ENCODE data around the gene TTC21A.

TTC21A gene

GRCh38 chr3:39180546-39181346 lies 73.3 kb downstream of the TTC21A start:
- DNase-seq: peak; percentile 95

- no peak for DNase-seq
These were observed 74.2 kb downstream of the TTC21A start for GRCh38 chr3:39181408-39182335.

DNA sequence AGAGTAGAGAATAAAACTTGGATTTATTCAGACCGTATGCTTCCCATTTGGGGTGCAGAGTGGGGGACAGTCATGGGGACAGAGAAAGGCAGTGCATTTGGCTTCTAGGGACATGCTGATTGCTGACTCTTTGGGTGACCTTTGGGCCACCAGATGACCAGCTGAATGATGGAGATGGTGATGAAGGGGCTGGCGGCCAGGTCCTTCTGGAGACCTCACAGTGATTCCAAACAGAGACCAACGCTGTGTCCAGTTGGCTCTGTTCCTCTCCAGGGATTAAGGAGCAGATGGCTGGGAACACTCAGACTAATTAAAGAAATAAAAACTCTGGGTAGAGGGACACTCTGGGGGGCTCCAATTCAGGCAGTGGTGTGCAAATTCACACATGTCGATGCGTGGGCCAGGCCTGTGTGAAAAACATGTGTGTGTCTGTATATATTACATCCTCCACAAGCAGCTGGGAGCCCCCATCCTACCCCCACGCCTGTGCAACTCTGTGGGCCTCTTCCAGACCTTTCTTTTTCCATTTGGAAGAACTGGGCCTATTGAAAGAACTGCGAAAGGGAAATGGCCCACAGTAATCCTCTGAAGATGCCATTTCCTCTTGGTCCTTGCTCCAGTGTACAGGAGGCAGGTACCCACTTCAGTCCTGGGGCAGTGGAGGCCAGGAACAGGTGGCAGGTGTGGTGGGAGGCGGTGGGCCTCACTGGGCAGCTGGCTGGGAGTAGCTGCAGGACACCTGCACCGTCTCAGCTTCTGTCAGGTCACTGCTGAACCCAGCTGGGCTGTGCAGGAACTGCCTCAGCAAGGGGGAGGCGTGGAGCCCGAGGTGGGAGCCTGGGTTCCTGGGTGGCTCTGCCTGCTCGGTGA lies 76.0 kb downstream of the TTC21A start:
- DNase-seq: no peak

DNA sequence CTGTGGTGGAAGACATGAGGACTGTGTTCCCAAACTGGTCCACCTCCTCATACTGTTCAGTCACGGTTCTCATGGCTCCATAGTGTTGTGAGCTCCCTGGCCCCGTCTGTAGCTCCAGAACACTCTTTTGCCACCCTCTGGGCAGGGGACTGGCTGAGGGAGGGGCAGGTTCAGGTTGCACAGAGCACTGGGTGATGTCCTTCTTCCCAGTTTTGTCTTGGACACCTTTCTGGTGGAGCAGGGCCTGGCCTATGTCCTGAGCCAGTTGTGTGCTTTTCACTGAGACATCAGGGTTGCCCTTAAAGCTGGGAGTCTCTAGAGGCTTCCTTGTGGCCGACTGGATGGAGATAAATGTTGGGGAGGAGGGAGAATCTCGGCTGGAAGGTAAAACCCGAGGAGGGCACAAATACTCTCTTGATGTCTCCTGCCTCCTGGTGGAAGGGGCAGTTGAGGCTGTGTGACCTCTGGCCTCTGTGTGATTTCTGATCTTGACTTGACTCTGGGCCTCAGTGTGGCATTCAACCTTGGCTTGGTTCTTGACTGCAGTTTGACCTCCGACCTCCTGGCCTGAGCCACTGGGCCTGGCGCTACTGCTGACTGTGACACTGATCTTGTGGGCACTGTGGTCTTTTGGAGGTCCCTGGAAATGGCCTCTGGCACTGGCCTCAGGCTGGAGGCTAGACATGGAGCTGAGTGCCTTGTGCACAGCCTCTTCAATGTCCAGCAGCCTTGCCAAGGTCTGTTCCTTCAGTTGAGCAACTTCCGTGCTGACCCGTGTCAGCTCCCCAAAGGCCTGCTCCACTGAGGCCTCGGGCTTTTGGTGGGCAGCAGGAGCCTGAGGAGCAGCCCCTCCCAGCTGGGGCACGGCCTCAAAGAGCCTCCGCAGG lies 76.8 kb downstream of the TTC21A start:
- DNase-seq: no peak

GRCh38 chr3:39184968-39185285 lies 77.4 kb downstream of the TTC21A start:
- DNase-seq: no peak

- no peak for DNase-seq
These were observed 78.0 kb downstream of the TTC21A start for GRCh38 chr3:39185326-39185958.

DNA sequence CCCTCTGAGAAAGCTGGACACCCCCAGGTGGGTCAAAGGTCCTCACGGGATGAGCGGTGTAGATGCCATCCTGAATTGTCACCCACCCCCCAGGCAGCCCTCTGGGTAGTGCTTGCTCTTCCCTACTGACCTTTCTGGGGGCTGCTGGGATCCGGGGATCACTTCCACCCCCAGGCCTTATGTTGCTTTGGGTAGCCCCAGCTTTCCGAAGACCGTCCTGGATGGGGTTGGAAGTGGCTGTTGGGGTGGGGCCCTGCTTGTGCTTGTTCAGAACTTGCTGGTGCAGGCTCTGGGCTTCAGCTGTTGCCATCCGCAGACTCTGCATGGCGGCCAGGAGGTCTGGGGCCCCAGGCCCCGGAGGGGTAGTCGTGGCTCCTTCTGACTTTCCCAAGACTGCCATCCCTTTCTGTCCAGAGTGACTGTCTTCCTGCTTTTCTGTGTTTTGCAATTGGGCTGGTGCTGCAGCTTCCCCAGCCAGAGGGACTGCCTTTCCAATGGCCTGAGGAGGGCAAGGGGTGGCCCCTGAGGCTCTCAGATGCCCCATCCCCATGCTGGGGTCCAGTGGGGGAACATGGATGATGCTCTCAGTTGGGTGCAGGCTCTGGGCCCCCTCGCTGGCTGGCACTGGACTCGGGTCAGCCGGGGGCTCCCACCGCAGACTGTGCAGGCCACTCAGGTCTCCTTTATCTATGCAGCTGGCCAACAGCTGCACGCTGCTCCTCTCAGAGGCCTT lies 78.6 kb downstream of the TTC21A start:
- DNase-seq: no peak

GRCh38 chr3:39186692-39187151 lies 79.2 kb downstream of the TTC21A start:
- DNase-seq: no peak

DNA sequence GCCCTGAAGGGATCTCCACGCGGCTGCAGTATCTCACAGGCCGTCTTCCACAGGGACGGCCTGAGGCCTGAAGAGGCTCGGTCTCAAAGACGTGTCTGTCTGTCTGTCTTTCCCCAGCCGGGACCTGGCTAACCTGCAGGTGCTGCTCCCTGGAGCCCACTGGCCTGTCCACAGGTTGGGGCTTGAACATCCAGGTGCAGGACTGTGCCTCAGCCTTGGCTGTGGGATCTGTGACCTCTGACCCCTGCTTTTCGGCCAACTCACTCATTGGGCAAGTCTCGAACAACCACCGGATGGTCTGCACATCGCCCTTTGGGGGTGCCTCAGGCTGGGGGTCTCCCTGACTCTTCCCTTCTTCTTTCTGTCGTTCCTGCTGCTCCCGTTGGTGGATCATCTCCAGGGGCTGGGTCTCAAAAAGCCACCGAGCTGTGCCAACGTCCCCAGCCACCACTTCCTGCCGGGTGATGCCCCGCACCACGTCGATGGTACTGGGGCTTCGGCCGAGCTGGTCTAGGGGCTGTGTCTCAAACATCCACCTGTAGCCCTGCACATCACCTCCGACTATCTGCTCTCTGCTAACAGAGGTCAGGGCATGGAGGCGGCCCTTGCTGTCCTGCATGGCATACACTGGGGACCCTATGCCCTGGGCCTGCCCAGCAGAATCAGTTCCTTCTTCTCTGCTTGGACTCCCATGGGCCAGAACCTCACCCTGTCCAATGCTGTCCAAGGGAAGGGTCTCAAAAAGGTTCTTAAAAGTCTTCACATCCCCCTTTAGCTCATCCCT lies 80.1 kb downstream of the TTC21A start:
- DNase-seq: no peak
